ENCODE results near the gene ZNF469.
"Not testable (repeated sequence)": the region's sequence is repeated elsewhere in the genome, so short reads cannot be mapped to it uniquely, and the experiment has no call there.

Gene ZNF469

DNA sequence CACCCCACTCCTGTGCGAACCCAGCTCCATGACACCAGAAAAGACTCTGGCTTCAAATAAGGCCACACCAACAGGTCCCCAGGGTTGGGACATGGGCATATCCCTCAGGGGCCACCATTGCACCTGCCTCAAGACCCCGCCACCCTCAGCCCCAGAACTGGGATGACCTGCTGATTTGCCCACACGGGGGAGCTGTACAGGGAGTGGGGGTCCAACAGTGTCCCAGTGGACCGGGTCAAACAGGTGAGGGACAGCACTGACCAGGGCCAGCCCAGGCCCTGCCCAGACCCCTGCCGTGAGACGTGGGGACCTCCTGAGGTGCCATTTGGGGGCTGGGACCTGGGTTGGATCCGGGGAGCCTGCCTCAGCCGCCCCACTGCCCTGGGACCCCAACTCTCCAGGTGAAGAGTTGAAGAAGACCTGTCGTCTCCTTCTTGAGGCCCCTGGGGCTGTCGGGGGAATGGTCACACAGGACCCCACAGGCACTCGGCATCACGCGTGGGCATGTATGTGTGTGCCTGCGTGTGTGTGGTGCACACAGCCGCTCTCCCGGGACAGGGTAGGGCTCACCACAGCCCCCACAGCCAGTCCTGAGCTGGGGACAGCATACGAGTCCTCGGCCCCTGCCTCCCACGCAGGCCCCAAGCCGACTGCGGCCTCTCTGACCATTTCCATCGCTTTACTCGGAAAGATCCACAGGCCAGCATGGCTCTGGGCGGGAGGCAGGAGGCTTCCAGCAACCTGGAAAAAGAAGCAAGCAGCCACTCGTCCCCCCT is 34.2 kb upstream of the ZNF469 start:
- DNase-seq, result no peak

DNA sequence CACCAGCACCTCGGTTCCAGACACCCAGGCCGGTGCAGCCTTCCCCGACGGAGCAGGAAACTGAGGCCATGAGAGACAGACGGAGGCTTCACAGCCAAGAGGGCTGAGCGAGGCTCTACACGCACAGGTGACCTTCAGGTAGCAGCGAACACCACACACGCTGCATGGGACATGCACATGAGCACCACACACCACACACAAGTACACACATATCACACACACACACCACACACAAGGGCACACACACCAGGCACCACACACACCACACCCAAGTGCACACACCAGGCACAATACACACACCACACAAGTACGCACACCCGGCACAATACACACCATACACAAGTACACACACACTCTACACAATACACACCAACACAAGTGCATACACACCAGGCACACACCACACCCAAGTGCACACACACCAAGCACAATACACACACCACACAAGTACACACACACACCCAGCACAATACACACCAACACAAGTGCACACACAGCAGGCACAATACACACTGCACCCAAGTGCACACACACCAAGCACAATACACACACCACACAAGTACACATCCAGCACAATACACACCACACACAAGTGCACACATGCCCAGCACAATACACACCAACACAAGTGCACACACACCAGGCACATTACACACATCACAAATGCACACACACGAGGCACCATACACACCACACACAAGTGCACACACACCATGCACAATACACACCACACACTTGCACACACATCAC is 33.4 kb upstream of the ZNF469 start:
- DNase-seq, result no peak

DNA sequence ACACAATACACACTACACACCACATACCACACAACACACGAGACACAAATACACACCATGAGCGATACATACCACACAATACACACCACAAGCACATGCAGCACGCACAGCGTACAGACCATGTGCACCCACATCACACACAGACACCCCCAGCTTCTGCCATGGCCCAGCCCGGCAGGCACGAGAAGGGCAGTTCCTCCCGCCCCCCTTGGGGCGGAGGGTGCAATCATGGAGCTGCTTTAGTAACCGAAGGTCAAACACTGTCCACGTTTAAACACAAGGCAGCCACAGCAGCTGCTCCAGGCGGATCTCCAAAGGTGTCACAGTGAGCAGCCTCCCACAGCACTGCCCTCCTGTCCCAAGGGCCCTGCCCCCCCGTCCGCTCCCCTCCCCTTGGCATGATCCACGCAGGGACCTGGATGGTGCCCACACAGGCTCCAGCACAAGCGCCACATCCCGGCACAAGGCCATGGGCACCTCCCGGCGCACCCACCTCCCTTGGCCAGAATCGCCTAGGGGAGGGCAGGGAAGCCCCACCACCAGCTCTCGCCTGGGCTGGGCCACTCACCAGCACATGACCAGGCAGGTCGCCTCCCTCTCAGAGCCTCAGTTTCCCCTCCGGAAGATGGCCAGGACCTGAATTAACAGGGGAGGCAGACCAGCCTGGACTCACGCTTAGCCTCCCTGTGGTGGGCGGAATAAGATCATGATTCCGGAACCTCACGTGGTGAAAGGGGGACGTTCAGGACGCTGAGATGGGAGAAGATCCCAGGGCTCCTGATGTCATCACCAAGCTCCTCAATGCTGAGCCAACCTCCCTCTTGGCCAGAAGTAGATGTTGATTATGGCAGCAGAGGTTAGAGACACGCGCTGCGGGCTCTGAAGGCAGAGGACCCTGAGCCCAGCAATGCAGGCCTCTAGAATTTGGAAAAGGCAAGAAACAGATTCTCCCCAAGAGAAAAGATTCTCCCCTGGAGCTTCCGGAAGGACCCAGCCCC is 32.6 kb upstream of the ZNF469 start:
- no peak for DNase-seq

DNA sequence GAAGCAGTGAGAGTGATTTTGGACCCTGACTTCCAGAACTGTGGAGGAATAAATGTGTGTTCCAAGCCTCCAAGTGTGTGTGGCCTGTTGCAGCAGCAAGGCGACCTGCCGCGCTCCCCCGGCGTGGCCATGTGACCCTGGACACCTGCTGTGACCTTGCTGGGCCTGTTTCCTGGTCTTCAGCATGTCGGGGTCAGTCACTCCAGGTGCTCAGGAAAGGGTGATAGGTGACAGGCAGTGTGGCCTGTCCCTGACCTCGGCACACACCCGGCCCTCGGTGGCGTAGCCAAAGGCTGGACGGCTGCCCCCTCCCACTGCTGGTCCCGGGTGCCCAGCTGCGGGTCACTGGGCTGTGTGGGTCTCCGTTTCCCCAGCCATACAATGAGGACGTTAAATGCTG is 31.8 kb upstream of the ZNF469 start:
- DNase-seq, result no peak

DNA sequence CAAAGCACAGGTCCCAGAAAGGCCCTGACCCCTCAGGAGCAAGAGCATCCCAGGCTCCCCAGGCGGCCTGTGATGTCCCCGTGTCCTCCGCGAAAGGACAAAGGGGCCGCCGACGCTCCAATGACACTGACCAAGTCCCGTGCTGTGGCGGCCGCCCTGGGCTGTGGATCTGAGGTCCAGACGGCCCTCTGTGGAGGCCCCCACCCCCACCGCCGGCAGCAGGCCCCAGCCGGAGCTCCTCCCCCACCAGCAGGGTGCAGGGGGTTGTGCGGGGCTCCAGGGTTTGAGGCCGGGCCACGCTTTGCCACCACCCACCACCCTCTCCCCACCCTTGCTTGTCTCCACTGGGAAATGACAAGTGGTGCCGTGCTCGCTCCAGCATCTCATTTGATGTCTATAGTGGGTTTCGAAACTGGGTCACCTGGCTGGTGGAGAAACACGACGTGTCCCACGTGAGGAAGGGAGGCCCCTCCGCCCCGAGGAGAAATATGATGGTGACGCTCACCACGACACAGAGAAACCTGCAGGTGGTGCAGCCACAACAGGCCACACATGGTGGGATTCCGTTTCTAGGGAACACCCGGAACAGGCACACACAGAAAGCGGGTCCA is 31.2 kb upstream of the ZNF469 start:
- no peak for DNase-seq

DNA sequence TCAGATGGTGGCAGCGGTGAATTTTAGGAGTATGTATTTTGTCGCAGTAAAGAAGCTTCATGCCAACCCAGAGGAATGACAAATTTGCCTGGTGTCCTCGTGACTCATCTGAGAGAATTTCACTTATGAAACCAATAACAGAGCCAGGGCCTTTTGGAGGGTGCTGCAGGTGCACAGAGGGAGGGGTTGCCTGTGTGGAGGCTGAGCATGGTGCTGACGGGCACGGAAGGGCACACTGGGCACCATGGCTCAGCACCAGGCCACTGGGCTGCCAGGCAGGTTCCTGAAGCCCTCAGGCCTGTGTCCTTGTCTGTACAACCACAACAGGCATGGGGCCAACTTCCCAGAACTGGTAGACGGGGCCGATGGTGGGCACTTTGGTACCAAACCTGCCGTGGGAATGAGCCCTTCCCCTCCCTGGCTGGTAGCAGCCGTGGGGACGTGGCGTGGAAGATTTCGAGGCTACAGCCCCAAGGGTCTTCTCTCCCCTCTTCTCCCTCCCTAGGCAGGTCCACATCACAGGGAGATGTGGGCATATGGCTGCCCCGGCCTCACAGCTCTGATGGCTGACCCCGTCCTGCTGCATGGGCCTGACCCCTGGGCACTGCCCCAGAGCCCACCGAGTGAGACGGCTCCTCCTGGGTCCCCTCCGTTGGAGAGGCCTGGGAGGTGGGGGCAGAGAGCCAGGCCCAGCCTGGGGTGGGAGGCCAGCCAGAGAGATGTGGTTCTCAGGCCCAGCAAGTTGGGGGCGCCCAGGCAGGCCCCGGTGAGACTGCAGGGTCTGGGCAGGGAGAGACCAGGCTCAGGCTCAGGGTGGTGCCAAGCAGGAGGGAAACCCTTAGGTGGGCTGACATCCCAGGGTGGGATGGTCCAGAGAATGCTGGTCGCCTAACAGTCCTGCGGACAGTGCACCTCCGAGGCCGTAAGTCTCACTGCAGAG is 30.2 kb upstream of the ZNF469 start:
- DNase-seq, result no peak

DNA sequence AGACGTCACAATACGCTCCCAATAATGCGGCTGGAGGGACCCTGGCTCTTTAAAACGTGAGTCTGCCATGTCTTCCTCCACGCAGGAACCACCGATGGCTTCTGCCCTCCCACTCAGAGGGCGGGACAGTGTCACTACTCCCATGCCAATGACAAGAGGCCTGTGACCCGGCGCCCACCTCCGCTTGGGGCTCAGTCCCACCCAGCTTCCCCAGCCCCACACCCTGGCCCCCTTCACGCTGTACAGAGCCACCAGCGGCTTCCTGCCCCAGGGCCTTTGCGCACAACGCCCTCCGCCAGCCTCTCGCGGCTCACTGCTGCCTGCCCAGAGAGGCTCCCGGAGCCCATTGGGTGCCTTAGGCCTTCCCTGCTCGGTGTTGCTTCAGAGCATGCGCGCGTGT is 29.5 kb upstream of the ZNF469 start:
- no peak for DNase-seq

DNA sequence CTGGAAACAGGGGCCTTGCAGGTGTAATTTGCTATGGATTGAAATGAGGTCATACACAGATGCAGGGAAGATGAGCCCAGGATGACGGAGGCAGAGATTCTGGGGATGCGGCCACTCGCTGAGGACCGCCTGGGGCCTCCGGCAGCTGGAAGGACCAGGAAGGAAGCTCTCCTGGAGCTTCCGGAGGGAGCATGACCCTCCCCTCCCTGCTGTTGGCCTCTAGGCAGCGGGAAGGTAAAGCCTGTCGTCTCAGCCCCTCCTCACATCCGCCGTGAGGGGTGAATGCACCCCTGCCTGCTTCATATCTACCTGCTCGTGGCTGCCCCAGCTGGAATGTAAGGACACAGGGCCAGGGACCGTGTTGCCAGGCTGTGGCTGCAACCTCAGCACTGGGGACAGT is 29.1 kb upstream of the ZNF469 start:
- DNase-seq, result no peak

DNA sequence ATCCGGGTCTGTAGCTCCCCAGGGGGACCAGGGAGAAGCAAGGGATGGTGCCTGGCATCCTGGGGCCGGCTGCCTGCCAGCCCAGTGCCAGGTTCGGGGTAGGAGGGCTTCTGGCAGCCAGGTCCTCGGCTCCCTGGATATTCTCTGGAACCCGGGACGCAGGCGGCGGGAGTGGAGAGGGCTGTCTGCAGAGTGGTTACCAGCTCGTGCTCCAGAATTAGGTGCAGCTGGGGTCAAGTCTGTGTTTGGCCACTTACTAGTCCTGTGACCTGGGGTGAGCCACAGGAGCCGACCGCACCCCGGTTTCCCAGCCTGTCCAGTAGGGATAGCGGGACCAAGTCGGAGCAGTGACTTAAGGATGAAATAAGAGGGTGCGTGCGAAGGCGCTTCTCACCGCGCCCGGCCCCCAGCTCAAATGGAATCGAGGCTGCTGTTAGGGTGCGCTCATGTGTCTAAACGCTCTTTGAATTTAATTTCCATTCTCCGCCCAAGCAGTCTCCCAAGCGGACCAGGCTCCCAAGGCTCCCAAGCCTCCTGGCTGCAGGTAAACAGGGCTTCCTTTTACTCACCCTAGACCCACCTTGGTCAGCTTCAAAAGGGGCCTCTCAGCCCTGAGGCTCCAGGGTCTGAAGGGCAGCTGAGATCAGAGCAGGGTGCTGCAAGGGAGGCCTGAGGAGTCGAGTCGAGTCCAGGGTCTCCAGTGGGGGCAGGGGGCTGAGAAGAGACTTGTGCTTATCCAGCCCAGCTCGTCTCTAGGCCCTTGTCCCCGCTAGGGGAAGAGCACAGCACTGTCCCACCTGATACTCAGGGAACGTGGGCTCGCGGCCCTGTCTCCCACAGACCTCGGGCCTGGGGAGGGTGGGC is 28.3 kb upstream of the ZNF469 start:
- no peak for DNase-seq

DNA sequence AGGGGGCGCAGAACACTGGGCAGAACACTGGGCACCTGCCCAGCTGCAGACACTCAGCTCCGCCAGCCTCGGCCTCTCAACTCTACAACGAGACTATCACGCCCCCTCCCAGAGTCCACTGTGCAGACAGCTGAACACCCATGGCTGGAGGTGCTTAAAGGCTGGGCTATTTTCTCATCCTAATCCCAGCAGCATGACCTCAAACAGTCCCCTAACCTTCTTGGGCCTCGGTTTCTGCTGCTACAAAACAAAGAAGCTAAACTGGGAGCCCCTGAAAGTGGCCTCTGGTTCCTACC is 27.7 kb upstream of the ZNF469 start:
- no peak for DNase-seq

DNA sequence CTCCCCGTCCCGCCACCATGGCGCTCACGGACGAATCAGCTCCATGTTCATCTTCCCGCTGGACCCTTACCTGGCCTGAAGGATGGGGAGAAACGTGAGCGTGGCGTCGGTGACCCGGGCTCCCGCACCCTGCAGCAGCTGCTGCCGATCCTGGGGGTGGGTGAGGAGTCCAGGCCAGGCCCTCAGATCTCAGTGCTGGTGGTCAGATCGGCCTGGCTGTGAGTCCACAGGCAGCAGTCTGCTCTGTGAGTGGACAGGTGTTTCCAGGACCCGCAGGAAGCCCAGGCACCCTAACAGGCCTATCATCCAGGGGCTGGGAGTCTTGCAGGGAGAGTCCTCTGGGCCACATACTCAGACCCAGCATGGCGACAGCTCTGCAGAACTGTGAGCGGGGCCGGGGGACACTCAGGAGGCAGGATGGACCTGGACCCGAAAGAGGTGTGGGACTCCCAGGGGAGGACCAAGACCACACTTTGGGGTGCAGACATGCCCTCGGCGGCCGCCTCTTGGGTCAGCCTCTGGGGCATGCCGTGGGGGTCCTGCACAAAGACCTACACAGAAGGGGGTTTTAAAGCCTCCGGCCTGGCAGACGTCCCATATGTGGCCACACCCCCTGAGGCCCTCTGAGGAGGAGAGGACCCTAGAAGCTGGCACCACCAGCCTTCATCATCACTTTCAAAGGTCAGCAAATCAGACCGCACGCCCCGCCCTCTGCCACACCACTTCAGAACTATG is 27.2 kb upstream of the ZNF469 start:
- no peak for DNase-seq

DNA sequence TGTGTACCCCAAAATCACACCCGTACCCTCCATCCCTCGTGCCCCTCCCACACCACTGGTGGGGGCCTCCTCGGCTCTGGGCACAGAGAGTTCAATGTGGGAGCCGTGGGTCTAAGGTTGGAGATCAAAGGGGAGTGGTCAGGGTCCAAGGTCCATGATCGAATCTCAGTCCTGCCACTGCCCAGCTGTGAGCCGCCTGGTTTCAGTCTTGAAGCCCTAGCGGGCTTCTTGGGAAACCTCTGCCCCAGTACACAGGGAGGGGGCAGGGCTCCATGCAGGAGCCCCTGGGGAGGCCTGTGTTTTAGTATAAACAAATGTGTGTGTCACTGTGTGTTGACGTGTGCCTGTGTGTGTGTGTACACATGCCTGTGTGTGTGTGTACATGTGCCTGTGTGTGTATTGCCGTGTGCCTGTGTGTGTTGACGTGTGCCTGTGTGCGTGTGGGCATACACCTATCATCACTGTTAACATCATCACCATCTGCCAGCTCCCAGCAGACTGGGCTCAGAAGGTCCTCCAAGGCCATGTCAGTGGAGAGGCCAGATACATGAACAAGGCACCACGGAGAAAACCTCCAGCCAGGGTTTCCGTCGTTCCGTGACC is 26.5 kb upstream of the ZNF469 start:
- DNase-seq, result no peak

DNA sequence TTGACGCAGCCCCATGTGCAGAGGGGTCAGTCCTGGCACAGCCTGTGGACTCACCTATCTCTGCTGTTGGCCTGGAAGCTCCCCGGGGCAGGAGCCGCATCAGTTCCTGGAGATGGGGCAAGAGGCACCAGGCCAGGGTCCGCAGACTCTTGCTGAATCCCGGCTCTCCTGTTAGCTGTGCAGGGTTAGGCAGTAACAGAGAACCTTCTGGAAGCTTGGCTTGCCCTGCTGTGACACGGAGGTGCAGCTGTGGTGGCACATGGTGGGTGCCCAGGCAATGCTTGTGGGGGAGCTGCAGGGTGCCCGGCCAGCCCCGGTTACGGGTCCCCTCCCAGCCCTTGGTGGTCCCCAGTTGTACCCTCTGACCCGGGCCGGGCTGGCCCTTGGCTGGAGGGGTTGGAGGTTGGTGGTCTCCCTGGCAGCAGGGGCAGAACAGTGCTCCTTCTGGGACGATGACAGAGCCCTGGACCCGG is 26.0 kb upstream of the ZNF469 start:
- DNase-seq, result no peak

DNA sequence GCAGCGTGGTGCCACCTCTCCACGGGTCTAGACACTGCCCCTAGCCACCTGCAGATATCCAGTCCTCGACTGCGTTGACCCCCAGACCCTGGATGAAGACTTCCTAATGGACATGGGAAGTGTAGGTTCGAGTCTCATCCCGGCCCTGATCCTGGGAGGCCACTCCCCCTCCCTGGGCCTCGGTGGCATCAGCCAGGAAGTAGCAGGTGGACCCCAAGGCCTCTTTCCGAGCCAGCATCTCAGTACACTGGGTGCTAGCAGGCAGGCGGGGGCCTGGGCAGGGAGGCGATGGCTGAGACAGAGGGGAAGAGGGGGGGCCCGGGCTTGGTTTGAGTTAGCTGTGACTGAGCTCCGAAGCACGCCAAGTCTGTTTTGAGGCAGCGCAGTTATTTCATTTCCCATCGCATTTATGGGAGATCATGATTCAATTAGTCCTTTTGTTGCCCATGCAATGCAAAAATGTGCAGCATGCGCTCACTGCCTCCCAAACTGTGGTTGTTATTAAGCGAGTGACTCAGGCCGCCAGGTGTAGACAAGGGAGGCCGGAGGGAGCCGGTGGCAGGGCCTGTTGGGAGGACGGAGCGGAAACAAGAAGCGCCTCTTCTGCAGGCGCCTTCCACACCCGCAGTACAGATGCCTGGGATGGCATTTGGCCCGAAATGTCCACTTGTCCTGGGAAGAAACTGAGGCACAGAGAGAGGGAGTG is 25.3 kb upstream of the ZNF469 start:
- no peak for DNase-seq

DNA sequence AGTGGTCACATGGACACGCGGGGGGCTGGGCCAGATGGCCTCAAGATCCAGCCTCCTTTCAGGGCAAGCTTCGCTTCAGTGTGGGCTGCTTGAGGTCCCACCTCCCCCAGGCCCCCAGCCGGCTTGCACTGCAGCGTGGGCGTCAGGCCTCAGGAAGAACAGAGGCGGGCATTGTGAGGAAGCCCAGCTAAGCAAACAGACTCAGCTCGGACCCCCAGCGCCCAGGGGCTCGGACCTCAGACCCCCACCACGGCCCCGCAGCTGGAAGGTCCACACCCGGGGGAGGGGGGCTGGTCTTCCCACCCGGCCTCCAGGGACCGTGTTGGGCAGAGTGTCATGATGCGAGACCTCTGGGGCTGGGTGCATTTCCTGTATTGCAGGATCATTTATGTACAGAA is 24.7 kb upstream of the ZNF469 start:
- DNase-seq, result no peak

DNA sequence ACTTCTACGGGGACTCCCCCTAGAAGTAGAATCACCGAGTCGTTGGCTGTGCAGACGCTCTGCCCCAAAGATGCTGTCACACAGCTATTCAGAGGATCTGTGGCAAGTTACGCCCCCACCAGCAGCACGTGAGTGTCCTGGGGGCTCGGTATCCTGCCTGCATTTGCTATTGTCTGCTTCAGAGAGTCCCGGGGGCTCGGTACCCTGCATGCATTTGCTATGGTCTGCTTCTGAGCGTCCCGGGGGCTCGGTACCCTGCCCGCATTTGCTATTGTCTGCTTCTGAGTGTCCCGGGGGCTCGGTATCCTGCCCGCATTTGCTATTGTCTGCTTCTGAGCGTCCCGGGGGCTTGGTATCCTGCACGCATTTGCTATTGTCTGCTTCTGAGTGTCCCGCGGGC is 23.8 kb upstream of the ZNF469 start:
- DNase-seq, result no peak

DNA sequence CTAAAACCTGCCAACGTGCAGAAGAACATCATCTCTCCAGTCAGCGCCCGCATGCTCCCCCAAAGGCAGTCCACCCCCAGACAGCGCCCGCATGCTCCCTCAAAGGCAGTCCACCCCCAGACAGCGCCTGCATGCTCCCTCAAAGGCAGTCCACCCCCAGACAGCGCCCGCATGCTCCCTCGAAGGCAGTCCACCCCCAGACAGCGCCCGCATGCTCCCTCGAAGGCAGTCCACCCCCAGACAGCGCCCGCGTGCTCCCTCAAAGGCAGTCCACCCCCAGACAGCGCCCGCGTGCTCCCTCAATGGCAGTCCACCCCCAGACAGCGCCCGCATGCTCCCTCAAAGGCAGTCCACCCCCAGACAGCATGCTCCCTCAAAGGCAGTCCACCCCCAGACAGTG is 22.4 kb upstream of the ZNF469 start:
- not testable (repeated sequence) for DNase-seq

DNA sequence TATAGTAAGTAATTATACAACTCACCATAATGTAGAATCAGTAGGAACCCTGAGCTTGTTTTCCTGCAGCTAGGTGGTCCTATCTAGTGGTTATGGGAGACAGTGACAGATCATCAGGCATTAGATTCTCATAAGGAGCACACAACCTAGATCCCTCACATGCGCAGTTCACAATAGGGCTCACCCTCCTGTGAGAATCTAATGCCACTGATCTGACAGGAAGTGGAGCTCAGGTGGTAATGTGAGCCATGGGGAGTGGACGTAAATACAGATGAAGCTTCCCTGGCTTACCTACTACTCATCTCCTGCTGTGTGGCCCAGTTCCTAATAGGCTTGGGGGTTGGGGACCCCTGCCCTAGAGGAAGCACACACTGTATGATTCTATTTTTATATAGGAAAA is 21.8 kb upstream of the ZNF469 start:
- DNase-seq, result no peak

DNA sequence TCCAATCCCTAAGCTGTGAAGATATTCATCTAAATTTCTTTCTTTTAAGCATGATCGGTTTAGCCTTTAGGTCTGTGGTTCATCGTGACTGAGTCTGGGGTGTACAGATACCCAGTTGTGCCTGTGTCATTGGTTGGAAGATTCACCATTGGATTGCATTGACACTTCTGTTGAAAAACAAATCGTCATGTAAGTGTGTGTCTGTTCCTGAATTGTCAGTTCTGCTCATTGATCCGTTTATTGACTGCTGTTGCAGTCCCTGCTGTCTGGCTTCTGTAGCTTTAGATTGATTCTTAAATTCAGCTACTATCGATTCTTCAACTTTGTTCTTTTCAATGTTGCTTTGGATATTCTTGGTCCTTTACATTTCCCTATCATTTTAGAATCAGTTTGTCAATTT is 21.0 kb upstream of the ZNF469 start:
- DNase-seq, result no peak

Data from activated CD4-positive, alpha-beta T cell treated with anti-CD3 and anti-CD28 coated beads for 4 hours (primary cell).